ENCODE measurements around the gene CELSR1.
A peak's percentile ranks its signal among the peaks of the same experiment; 100 is the strongest.

Gene CELSR1

GRCh38 chr22:46419754-46420571 lies 117.5 kb downstream of the CELSR1 start:
- DNase-seq (no peak), ATAC-seq (replicated peaks) (no peak)
- Mint-ChIP-seq H3K27me3 (no peaks in the 10 kb centered on the region), H3K4me1 (peaks cover under 1 to 11% of the 10 kb centered on the region in 2 donors), H3K9me3 (no peaks in the 10 kb centered on the region), H3K36me3 (peaks cover 3 to 5% of the 10 kb centered on the region in 2 donors), H3K4me3 (no peak overlapping the region), H3K27ac (no peak overlapping the region)

GRCh38 chr22:46418827-46419226 lies 118.6 kb downstream of the CELSR1 start:
- Mint-ChIP-seq H3K4me1 (peaks cover 5 to 15% of the 10 kb centered on the region in 2 donors), H3K4me3 (no peak overlapping the region)

GRCh38 chr22:46417769-46418168 lies 119.7 kb downstream of the CELSR1 start:
- no peak for ATAC-seq (replicated peaks)
- no peaks in the 10 kb centered on the region for H3K9me3 Mint-ChIP-seq
- no peak for DNase-seq
- peaks cover 5 to 8% of the 10 kb centered on the region in 2 donors for H3K36me3 Mint-ChIP-seq
- peaks cover 0 to 5% of the 10 kb centered on the region in 2 donors for H3K27me3 Mint-ChIP-seq
- no peak overlapping the region for H3K4me3 Mint-ChIP-seq
- no peak overlapping the region for H3K27ac Mint-ChIP-seq
- peaks cover 5 to 14% of the 10 kb centered on the region in 2 donors for H3K4me1 Mint-ChIP-seq

More at GRCh38 chr22:46418827-46419226, 118.6 kb downstream of the CELSR1 start:
- Mint-ChIP-seq H3K27ac (no peak overlapping the region), H3K36me3 (peaks cover 3 to 7% of the 10 kb centered on the region in 2 donors), H3K9me3 (no peaks in the 10 kb centered on the region), H3K27me3 (no peaks in the 10 kb centered on the region)
- DNase-seq (no peak), ATAC-seq (replicated peaks) (no peak)

- peaks cover 5 to 13% of the 10 kb centered on the region in 2 donors for H3K36me3 Mint-ChIP-seq
- H3K4me3 Mint-ChIP-seq: no peak overlapping the region
- H3K27ac Mint-ChIP-seq: no peak overlapping the region
- H3K4me1 Mint-ChIP-seq: peaks cover 5 to 13% of the 10 kb centered on the region in 2 donors
- peaks cover 0 to 5% of the 10 kb centered on the region in 2 donors for H3K27me3 Mint-ChIP-seq
- no peaks in the 10 kb centered on the region for H3K9me3 Mint-ChIP-seq
- no peak for DNase-seq
- no peak for ATAC-seq (replicated peaks)
Measured at GRCh38 chr22:46416891-46417580, 120.4 kb downstream of the CELSR1 start.

GRCh38 chr22:46416520-46416871 lies 120.9 kb downstream of the CELSR1 start:
- peaks cover 5 to 13% of the 10 kb centered on the region in 2 donors for H3K36me3 Mint-ChIP-seq
- no peak overlapping the region for H3K4me3 Mint-ChIP-seq
- H3K4me1 Mint-ChIP-seq: peaks cover 5 to 11% of the 10 kb centered on the region in 2 donors
- H3K9me3 Mint-ChIP-seq: no peaks in the 10 kb centered on the region
- peaks cover 0 to 5% of the 10 kb centered on the region in 2 donors for H3K27me3 Mint-ChIP-seq
- no peak for ATAC-seq (replicated peaks)
- no peak overlapping the region for H3K27ac Mint-ChIP-seq
- no peak for DNase-seq

- no peak for DNase-seq
- H3K36me3 Mint-ChIP-seq: peaks cover 5 to 13% of the 10 kb centered on the region in 2 donors
- no peaks in the 10 kb centered on the region for H3K9me3 Mint-ChIP-seq
Measured at GRCh38 chr22:46415776-46416519, 121.5 kb downstream of the CELSR1 start.

GRCh38 chr22:46414704-46415103 lies 122.7 kb downstream of the CELSR1 start:
- peak overlapping the region; percentile 92 for H3K27ac Mint-ChIP-seq
- peaks cover 5 to 6% of the 10 kb centered on the region in 2 donors for H3K4me1 Mint-ChIP-seq
- ATAC-seq (replicated peaks) (peak; percentile 65 to 76), DNase-seq (peak; percentile 7)
- peaks cover 12 to 19% of the 10 kb centered on the region in 2 donors for H3K36me3 Mint-ChIP-seq
- no peak overlapping the region for H3K4me3 Mint-ChIP-seq
- H3K27me3 Mint-ChIP-seq: peaks cover 0 to 5% of the 10 kb centered on the region in 2 donors
- H3K9me3 Mint-ChIP-seq: no peaks in the 10 kb centered on the region

More at GRCh38 chr22:46415776-46416519, 121.5 kb downstream of the CELSR1 start:
- Mint-ChIP-seq H3K4me1 (peaks cover 5 to 7% of the 10 kb centered on the region in 2 donors), H3K4me3 (no peak overlapping the region), H3K27me3 (peaks cover 0 to 5% of the 10 kb centered on the region in 2 donors), H3K27ac (no peak overlapping the region)
- no peak for ATAC-seq (replicated peaks)

- Mint-ChIP-seq H3K27me3 (peaks cover 0 to 5% of the 10 kb centered on the region in 2 donors), H3K4me3 (no peak overlapping the region), H3K27ac (no peak overlapping the region), H3K9me3 (no peaks in the 10 kb centered on the region), H3K36me3 (peaks cover 12 to 20% of the 10 kb centered on the region in 2 donors), H3K4me1 (peaks cover 5 to 6% of the 10 kb centered on the region in 2 donors)
- ATAC-seq (replicated peaks): no peak
- DNase-seq: no peak
Measured at GRCh38 chr22:46413725-46414379, 123.6 kb downstream of the CELSR1 start.

GRCh38 chr22:46411347-46411746 lies 126.1 kb downstream of the CELSR1 start:
- no peak overlapping the region for H3K4me3 Mint-ChIP-seq
- H3K27me3 Mint-ChIP-seq: peaks cover 0 to 5% of the 10 kb centered on the region in 2 donors

GRCh38 chr22:46410291-46410808 lies 127.1 kb downstream of the CELSR1 start:
- no peaks in the 10 kb centered on the region for H3K9me3 Mint-ChIP-seq
- DNase-seq: no peak
- H3K4me3 Mint-ChIP-seq: no peak overlapping the region
- peaks cover 0 to 5% of the 10 kb centered on the region in 2 donors for H3K27me3 Mint-ChIP-seq
- peaks cover 4 to 5% of the 10 kb centered on the region in 2 donors for H3K4me1 Mint-ChIP-seq
- H3K36me3 Mint-ChIP-seq: peaks cover 10 to 20% of the 10 kb centered on the region in 2 donors
- H3K27ac Mint-ChIP-seq: peak overlapping the region; percentile 22
- no peak for ATAC-seq (replicated peaks)

More at GRCh38 chr22:46411347-46411746, 126.1 kb downstream of the CELSR1 start:
- Mint-ChIP-seq H3K9me3 (no peaks in the 10 kb centered on the region), H3K4me1 (peaks cover 5 to 6% of the 10 kb centered on the region in 2 donors), H3K27ac (no peak overlapping the region), H3K36me3 (peaks cover 13 to 25% of the 10 kb centered on the region in 2 donors)
- ATAC-seq (replicated peaks) (no peak), DNase-seq (no peak)

- H3K27me3 Mint-ChIP-seq: peaks cover 0 to 5% of the 10 kb centered on the region in 2 donors
- H3K4me3 Mint-ChIP-seq: no peak overlapping the region
- H3K36me3 Mint-ChIP-seq: peaks cover 10 to 18% of the 10 kb centered on the region in 2 donors
- H3K27ac Mint-ChIP-seq: no peak overlapping the region
- H3K9me3 Mint-ChIP-seq: no peaks in the 10 kb centered on the region
- DNase-seq: no peak
- no peak for ATAC-seq (replicated peaks)
- peaks cover 2% of the 10 kb centered on the region in 2 donors for H3K4me1 Mint-ChIP-seq
Measured at GRCh38 chr22:46409631-46410210, 127.7 kb downstream of the CELSR1 start.

GRCh38 chr22:46408568-46409506 lies 128.6 kb downstream of the CELSR1 start:
- H3K4me1 Mint-ChIP-seq: no peaks in the 10 kb centered on the region
- peaks cover 0 to 5% of the 10 kb centered on the region in 2 donors for H3K27me3 Mint-ChIP-seq
- DNase-seq: no peak
- H3K4me3 Mint-ChIP-seq: no peak overlapping the region
- H3K27ac Mint-ChIP-seq: no peak overlapping the region
- H3K9me3 Mint-ChIP-seq: no peaks in the 10 kb centered on the region
- H3K36me3 Mint-ChIP-seq: peaks cover 10 to 18% of the 10 kb centered on the region in 2 donors
- ATAC-seq (replicated peaks): no peak

Measured in stimulated activated naive B cell treated with anti-CD40 and anti-IgM and Interleukin-4, amounts not matched to agents 10 μg/mL and 1 μg/mL and 100 μg/mL, for 72 hours (primary cell).